HEK293T (cell line): ENCODE results near the gene TBK1.

Source experiments
- CTCF ChIA-PET: fragments of 350-600 bp; formaldehyde crosslinking; extraction: SDS; loops from one replicate; lab custom pipeline; 2021; ENCODE audit warnings: antibody characterized with exemption, inconsistent platforms; lab: Yijun Ruan, JAX
- POLR2A ChIA-PET: fragments of 350-600 bp; formaldehyde crosslinking; extraction: SDS; loops from one replicate; lab custom pipeline; 2020; ENCODE audit warnings: antibody characterized with exemption, inconsistent platforms; lab: Yijun Ruan, JAX
- DNase-seq: peaks from one replicate; pipeline ENCODE4 v3.0.0; 2012; ENCODE audit warnings: mixed read lengths; ENCODE audit errors: extremely low spot score
- L3MBTL2 ChIP-seq: fragments of 450-650 bp; conservative IDR thresholded peaks from 2 replicates; pipeline ENCODE4 v1.6.1; 2016; ENCODE audit warnings: mild to moderate bottlenecking
- LEF1 ChIP-seq: fragments of 450-650 bp; IDR thresholded peaks from 2 replicates; pipeline ENCODE4 v1.6.1; 2017; ENCODE audit warnings: mild to moderate bottlenecking, borderline replicate concordance

TBK1 gene

GRCh38 chr12:64551676-64552075 is 99.8 kb downstream of the TBK1 start:
- POLR2A ChIA-PET: no interaction called here

More at GRCh38 chr12:64551676-64552075, 99.8 kb downstream of the TBK1 start:
- CTCF ChIA-PET: interaction anchor here (1.0 kb wide), 1 partner anchor 146 kb away, joined by 3 read pairs; no protein-coding TSS in a partner anchor
- no peak for DNase-seq
- no peak for TF ChIP-seq L3MBTL2
- no peak for TF ChIP-seq LEF1
